Peyer's patch (tissue), 4 donors: ENCODE results near the gene STK32C.

ENCODE experiments used
- POLR2A ChIP-seq, 2 donors: fragments of 450-650 bp; IDR thresholded peaks; one replicate each; pipeline ENCODE4 v1.5.1; 2017; ENCODE audit warnings: antibody characterized with exemption in 2 of 2, mild to moderate bottlenecking in 2 of 2, moderate library complexity in 2 of 2
- TF ChIP-seq, protein P1 (sequence below), 6 experiments: fragments of 450-650 bp in 4 of 6; fragments of 200-600 bp in 2 of 6; sonication (generic) in 1 of 6; IDR thresholded peaks; one replicate each; pipeline ENCODE4 v1.5.1; 2017 to 2019; ENCODE audit warnings: antibody characterized with exemption in 6 of 6, mild to moderate bottlenecking in 3 of 6, moderate library complexity in 1 of 6

GRCh38 chr10:132229096-132229495 lies 78.7 kb downstream of the STK32C start:
- no peak for TF ChIP-seq POLR2A (IDR thresholded peaks at IDR 0.05)
- TF ChIP-seq, protein P1, sequence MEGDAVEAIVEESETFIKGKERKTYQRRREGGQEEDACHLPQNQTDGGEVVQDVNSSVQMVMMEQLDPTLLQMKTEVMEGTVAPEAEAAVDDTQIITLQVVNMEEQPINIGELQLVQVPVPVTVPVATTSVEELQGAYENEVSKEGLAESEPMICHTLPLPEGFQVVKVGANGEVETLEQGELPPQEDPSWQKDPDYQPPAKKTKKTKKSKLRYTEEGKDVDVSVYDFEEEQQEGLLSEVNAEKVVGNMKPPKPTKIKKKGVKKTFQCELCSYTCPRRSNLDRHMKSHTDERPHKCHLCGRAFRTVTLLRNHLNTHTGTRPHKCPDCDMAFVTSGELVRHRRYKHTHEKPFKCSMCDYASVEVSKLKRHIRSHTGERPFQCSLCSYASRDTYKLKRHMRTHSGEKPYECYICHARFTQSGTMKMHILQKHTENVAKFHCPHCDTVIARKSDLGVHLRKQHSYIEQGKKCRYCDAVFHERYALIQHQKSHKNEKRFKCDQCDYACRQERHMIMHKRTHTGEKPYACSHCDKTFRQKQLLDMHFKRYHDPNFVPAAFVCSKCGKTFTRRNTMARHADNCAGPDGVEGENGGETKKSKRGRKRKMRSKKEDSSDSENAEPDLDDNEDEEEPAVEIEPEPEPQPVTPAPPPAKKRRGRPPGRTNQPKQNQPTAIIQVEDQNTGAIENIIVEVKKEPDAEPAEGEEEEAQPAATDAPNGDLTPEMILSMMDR (IDR thresholded peaks at IDR 0.05) = no peak
